ENCODE measurements around the gene ZFYVE28.
"Not testable (repeated sequence)": the region's sequence is repeated elsewhere in the genome, so short reads cannot be mapped to it uniquely, and the experiment has no call there.

- TF ChIP-seq CTCF (IDR thresholded peaks at IDR 0.05; ENCODE audit: insufficient read depth, low read length, poor library complexity, severe bottlenecking); EZH2phosphoT487 (conservative IDR thresholded peaks at IDR 0.05; ENCODE audit: low read length): not testable (repeated sequence)
These were observed 143.4 kb downstream of the ZFYVE28 start for GRCh38 chr4:2275044-2275397.

Measured in SU-DHL-6 (cell line).